Measurements from ENCODE around the gene DEFB131A. TPM values are rescaled to one million over a fixed set of nuclear protein-coding genes. Genes with fewer than 3 reads are reported as not detected.
"Not testable (repeated sequence)": the region's sequence is repeated elsewhere in the genome, so short reads cannot be mapped to it uniquely, and the experiment has no call there.

DEFB131A gene
- total RNA-seq, 2 experiments from 2014 or later: not detected

DNA sequence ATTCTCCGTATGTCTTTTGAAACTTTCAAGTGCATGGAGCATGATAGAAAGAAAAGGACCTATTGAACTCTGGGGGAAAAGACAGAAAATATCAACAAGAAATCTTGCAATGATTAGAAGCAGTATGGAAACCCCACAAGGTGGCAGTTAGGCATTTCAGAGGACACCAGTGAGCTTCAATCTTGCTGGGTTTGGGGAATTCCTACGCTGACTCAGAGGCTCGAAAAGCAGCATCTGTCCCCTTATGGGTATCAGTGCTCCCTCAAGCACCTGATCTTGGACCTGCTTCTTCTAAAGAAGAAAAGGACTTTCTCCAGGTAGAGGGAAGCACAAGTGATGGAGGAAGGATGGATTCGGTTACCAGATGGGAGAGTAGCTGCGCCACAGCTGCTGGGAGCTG lies 10.8 kb downstream of the DEFB131A start:
- H3K4me3 ChIP-seq (ENCODE audit: low read length); H3K4me1 Mint-ChIP-seq (ENCODE audit: low read depth); CTCF ChIA-PET; intact Hi-C loops (cut with DNase I, micrococcal nuclease); ATAC-seq (ENCODE audit: poor library complexity); POLR2A ChIA-PET; H3K27ac ChIP-seq (ENCODE audit: low read depth in 1 of 2, low read length in 2 of 2); H3K27me3 ChIP-seq (ENCODE audit: control insufficient read depth in 1 of 2, insufficient read depth in 2 of 2, low read length in 2 of 2); H3K27me3 Mint-ChIP-seq; H3K36me3 ChIP-seq (ENCODE audit: insufficient read depth, low read length); H3K4me1 ChIP-seq (ENCODE audit: insufficient read depth, low read length); H3K27ac Mint-ChIP-seq; H3K4me3 Mint-ChIP-seq; H3K36me3 Mint-ChIP-seq (ENCODE audit: low read depth); H3K9me3 ChIP-seq (ENCODE audit: control insufficient read depth in 1 of 2, insufficient read depth in 1 of 2, low read length in 2 of 2); H3K9me3 Mint-ChIP-seq; DNase-seq: not testable (repeated sequence)

GRCh38 chr4:9479466-9479865 lies 35.3 kb downstream of the DEFB131A start:
- H3K36me3 Mint-ChIP-seq (ENCODE audit: low read depth); H3K27me3 Mint-ChIP-seq; H3K9me3 Mint-ChIP-seq; intact Hi-C loops (cut with DNase I, micrococcal nuclease); H3K9me3 ChIP-seq (ENCODE audit: control insufficient read depth in 1 of 2, insufficient read depth in 1 of 2, low read length in 2 of 2); POLR2A ChIA-PET; H3K36me3 ChIP-seq (ENCODE audit: insufficient read depth, low read length); H3K4me1 Mint-ChIP-seq (ENCODE audit: low read depth); H3K27me3 ChIP-seq (ENCODE audit: control insufficient read depth in 1 of 2, insufficient read depth in 2 of 2, low read length in 2 of 2); ATAC-seq (ENCODE audit: poor library complexity); H3K4me3 ChIP-seq (ENCODE audit: low read length); H3K4me1 ChIP-seq (ENCODE audit: insufficient read depth, low read length); DNase-seq; H3K27ac ChIP-seq (ENCODE audit: low read depth in 1 of 2, low read length in 2 of 2); CTCF ChIA-PET; H3K4me3 Mint-ChIP-seq; H3K27ac Mint-ChIP-seq: not testable (repeated sequence)

DNA sequence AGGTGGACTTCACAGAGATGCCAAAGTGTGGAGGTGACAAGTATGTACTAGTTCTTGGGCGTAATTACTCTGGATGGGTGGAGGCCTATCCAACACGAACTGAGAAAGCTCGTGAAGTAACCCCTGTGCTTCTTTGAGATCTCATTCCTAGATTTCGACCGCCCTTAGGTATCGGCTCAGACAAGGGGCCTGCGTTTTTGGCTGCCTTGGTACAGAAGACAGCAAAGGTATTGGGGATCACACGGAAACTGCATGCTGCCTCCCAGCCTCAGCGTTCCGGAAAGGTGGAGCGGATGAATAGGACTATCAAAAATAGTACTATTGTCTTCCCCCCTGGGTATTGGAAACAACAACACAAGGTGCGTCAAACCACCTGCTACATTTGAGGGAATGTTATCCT lies 35.9 kb downstream of the DEFB131A start:
- intact Hi-C loops (cut with DNase I, micrococcal nuclease); H3K27me3 ChIP-seq (ENCODE audit: control insufficient read depth in 1 of 2, insufficient read depth in 2 of 2, low read length in 2 of 2); H3K4me3 ChIP-seq (ENCODE audit: low read length); H3K36me3 Mint-ChIP-seq (ENCODE audit: low read depth); POLR2A ChIA-PET; CTCF ChIA-PET; H3K4me1 Mint-ChIP-seq (ENCODE audit: low read depth); ATAC-seq (ENCODE audit: poor library complexity); H3K4me3 Mint-ChIP-seq; H3K36me3 ChIP-seq (ENCODE audit: insufficient read depth, low read length); H3K9me3 Mint-ChIP-seq; DNase-seq; H3K27me3 Mint-ChIP-seq; H3K4me1 ChIP-seq (ENCODE audit: insufficient read depth, low read length); H3K27ac Mint-ChIP-seq; H3K9me3 ChIP-seq (ENCODE audit: control insufficient read depth in 1 of 2, insufficient read depth in 1 of 2, low read length in 2 of 2); H3K27ac ChIP-seq (ENCODE audit: low read depth in 1 of 2, low read length in 2 of 2): not testable (repeated sequence)

GRCh38 chr4:9482871-9483270 lies 38.7 kb downstream of the DEFB131A start:
- H3K4me3 Mint-ChIP-seq; H3K27ac Mint-ChIP-seq; H3K27me3 Mint-ChIP-seq; POLR2A ChIA-PET; CTCF ChIA-PET; H3K4me1 Mint-ChIP-seq (ENCODE audit: low read depth); H3K9me3 ChIP-seq (ENCODE audit: control insufficient read depth in 1 of 2, insufficient read depth in 1 of 2, low read length in 2 of 2); H3K36me3 ChIP-seq (ENCODE audit: insufficient read depth, low read length); DNase-seq; H3K36me3 Mint-ChIP-seq (ENCODE audit: low read depth); ATAC-seq (ENCODE audit: poor library complexity); H3K27me3 ChIP-seq (ENCODE audit: control insufficient read depth in 1 of 2, insufficient read depth in 2 of 2, low read length in 2 of 2); H3K27ac ChIP-seq (ENCODE audit: low read depth in 1 of 2, low read length in 2 of 2); H3K9me3 Mint-ChIP-seq; H3K4me3 ChIP-seq (ENCODE audit: low read length); intact Hi-C loops (cut with DNase I, micrococcal nuclease); H3K4me1 ChIP-seq (ENCODE audit: insufficient read depth, low read length): not testable (repeated sequence)

DNA sequence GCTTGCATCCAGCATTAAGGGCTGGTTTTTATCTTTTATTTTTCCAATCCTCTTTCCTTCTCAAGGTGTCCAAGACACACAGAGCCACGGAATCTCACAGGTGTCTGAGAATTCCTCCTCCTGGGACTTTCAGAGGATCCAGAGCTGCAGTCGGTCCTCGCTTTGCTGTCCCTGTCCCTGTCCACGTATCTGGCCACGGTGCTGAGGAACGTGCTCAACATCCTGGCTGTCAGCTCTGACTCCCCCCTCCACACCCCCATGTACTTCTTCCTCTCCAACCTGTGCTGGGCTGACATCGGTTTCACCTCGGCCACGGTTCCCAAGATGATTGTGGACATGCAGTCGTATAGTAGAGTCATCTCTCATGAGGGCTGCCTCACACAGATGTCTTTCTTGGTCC lies 39.5 kb downstream of the DEFB131A start:
- H3K4me1 ChIP-seq (ENCODE audit: insufficient read depth, low read length); H3K4me1 Mint-ChIP-seq (ENCODE audit: low read depth); H3K27me3 ChIP-seq (ENCODE audit: control insufficient read depth in 1 of 2, insufficient read depth in 2 of 2, low read length in 2 of 2); H3K27ac ChIP-seq (ENCODE audit: low read depth in 1 of 2, low read length in 2 of 2); H3K4me3 ChIP-seq (ENCODE audit: low read length); DNase-seq; H3K36me3 Mint-ChIP-seq (ENCODE audit: low read depth); intact Hi-C loops (cut with DNase I, micrococcal nuclease); POLR2A ChIA-PET; H3K9me3 Mint-ChIP-seq; ATAC-seq (ENCODE audit: poor library complexity); H3K9me3 ChIP-seq (ENCODE audit: control insufficient read depth in 1 of 2, insufficient read depth in 1 of 2, low read length in 2 of 2); CTCF ChIA-PET; H3K27me3 Mint-ChIP-seq; H3K36me3 ChIP-seq (ENCODE audit: insufficient read depth, low read length); H3K4me3 Mint-ChIP-seq; H3K27ac Mint-ChIP-seq: not testable (repeated sequence)

GRCh38 chr4:9486880-9487279 lies 42.7 kb downstream of the DEFB131A start:
- H3K4me3 ChIP-seq (ENCODE audit: low read length); H3K4me3 Mint-ChIP-seq: not testable (repeated sequence)

GRCh38 chr4:9488796-9489195 lies 44.6 kb downstream of the DEFB131A start:
- CTCF ChIA-PET; H3K27ac Mint-ChIP-seq; H3K27me3 ChIP-seq (ENCODE audit: control insufficient read depth in 1 of 2, insufficient read depth in 2 of 2, low read length in 2 of 2); H3K4me3 Mint-ChIP-seq; H3K9me3 ChIP-seq (ENCODE audit: control insufficient read depth in 1 of 2, insufficient read depth in 1 of 2, low read length in 2 of 2); H3K9me3 Mint-ChIP-seq; H3K36me3 Mint-ChIP-seq (ENCODE audit: low read depth); H3K4me1 Mint-ChIP-seq (ENCODE audit: low read depth); H3K36me3 ChIP-seq (ENCODE audit: insufficient read depth, low read length); DNase-seq; H3K4me1 ChIP-seq (ENCODE audit: insufficient read depth, low read length); H3K4me3 ChIP-seq (ENCODE audit: low read length); ATAC-seq (ENCODE audit: poor library complexity); POLR2A ChIA-PET; H3K27ac ChIP-seq (ENCODE audit: low read depth in 1 of 2, low read length in 2 of 2); intact Hi-C loops (cut with DNase I, micrococcal nuclease): not testable (repeated sequence)
- H3K27me3 Mint-ChIP-seq: peaks cover 16% of the 10 kb centered on the region

More at GRCh38 chr4:9486880-9487279, 42.7 kb downstream of the DEFB131A start:
- POLR2A ChIA-PET; ATAC-seq (ENCODE audit: poor library complexity); H3K4me1 Mint-ChIP-seq (ENCODE audit: low read depth); H3K27me3 ChIP-seq (ENCODE audit: control insufficient read depth in 1 of 2, insufficient read depth in 2 of 2, low read length in 2 of 2); H3K4me1 ChIP-seq (ENCODE audit: insufficient read depth, low read length); H3K9me3 ChIP-seq (ENCODE audit: control insufficient read depth in 1 of 2, insufficient read depth in 1 of 2, low read length in 2 of 2); H3K36me3 ChIP-seq (ENCODE audit: insufficient read depth, low read length); H3K27ac Mint-ChIP-seq; H3K27ac ChIP-seq (ENCODE audit: low read depth in 1 of 2, low read length in 2 of 2); intact Hi-C loops (cut with DNase I, micrococcal nuclease); H3K9me3 Mint-ChIP-seq; CTCF ChIA-PET; H3K36me3 Mint-ChIP-seq (ENCODE audit: low read depth); DNase-seq: not testable (repeated sequence)
- peaks cover 10% of the 10 kb centered on the region for H3K27me3 Mint-ChIP-seq
